Suppressor macrophage treated with lipopolysaccharide for 1 hour (primary cell): ENCODE data around the gene PITPNC1.
A peak's percentile ranks its signal among the peaks of the same experiment; 100 is the strongest.
"Not testable (repeated sequence)": the region's sequence is repeated elsewhere in the genome, so short reads cannot be mapped to it uniquely, and the experiment has no call there.

Experiments used
- DNase-seq, 3 donors: peaks; one replicate each; pipeline ENCODE4 v3.0.0-alpha.2; 2020 to 2022

Gene PITPNC1

GRCh38 chr17:67700725-67701119 is 323.6 kb downstream of the PITPNC1 start:
- DNase-seq, result no peak

- DNase-seq, result not testable (repeated sequence)
Measured at GRCh38 chr17:67702861-67703260, 325.8 kb downstream of the PITPNC1 start.

GRCh38 chr17:67707442-67707841 is 330.4 kb downstream of the PITPNC1 start:
- DNase-seq, result no peak

- no peak for DNase-seq
Measured at GRCh38 chr17:67708378-67708777, 331.3 kb downstream of the PITPNC1 start.

- no peak for DNase-seq
Measured at GRCh38 chr17:67711916-67712315, 334.8 kb downstream of the PITPNC1 start.

GRCh38 chr17:67712375-67712774 is 335.3 kb downstream of the PITPNC1 start:
- DNase-seq, result no peak

GRCh38 chr17:67713169-67713568 is 336.1 kb downstream of the PITPNC1 start:
- DNase-seq, result no peak

GRCh38 chr17:67716405-67716798 is 339.3 kb downstream of the PITPNC1 start:
- no peak for DNase-seq

- peak in 1 of 3 donors; percentile 15 for DNase-seq
Measured at GRCh38 chr17:67717192-67717623, 340.1 kb downstream of the PITPNC1 start.

GRCh38 chr17:67717624-67718324 is 340.7 kb downstream of the PITPNC1 start, which contains the start of gene NOL11:
TSS of gene NOL11 (plus strand) at chr17:67717936. CDS start at chr17:67717948, 12 bp downstream.
- peak; percentile 99 to 100 (median 100) for DNase-seq

GRCh38 chr17:67718325-67718941 is 341.4 kb downstream of the PITPNC1 start:
- peak; percentile 66 to 76 (median 71) for DNase-seq

- no peak for DNase-seq
Measured at GRCh38 chr17:67725373-67725791, 348.3 kb downstream of the PITPNC1 start.

GRCh38 chr17:67725807-67726206 is 348.7 kb downstream of the PITPNC1 start:
- no peak for DNase-seq

GRCh38 chr17:67727152-67728039 is 350.3 kb downstream of the PITPNC1 start:
- not testable (repeated sequence) for DNase-seq

- DNase-seq, result no peak
Measured at GRCh38 chr17:67729903-67730302, 352.8 kb downstream of the PITPNC1 start.

GRCh38 chr17:67730731-67731130 is 353.6 kb downstream of the PITPNC1 start:
- no peak for DNase-seq

GRCh38 chr17:67733449-67733848 is 356.4 kb downstream of the PITPNC1 start:
- DNase-seq, result no peak

GRCh38 chr17:67737145-67737544 is 360.1 kb downstream of the PITPNC1 start:
- DNase-seq, result no peak

GRCh38 chr17:67742025-67742424 is 364.9 kb downstream of the PITPNC1 start:
- DNase-seq, result no peak
